BJ (cell line): Measurements from ENCODE around the gene THEM4. TPM values are rescaled to one million over a fixed set of nuclear protein-coding genes. Genes with fewer than 3 reads are reported as not detected.

Experiments used
- CTCF ChIA-PET: fragments of 350-600 bp; formaldehyde crosslinking; extraction: SDS; loops from one replicate; lab custom pipeline; 2021; ENCODE audit warnings: antibody characterized with exemption, inconsistent platforms; lab: Yijun Ruan, JAX
- POLR2A ChIA-PET: fragments of 300-600 bp; sonication (Branson Sonifier 250); formaldehyde crosslinking; extraction: SDS; loops from one replicate; lab custom pipeline; 2021; ENCODE audit warnings: antibody characterized with exemption; lab: Charles Lee
- DNase-seq: peaks from one replicate; pipeline ENCODE4 v3.0.0-alpha.2; 2011; ENCODE audit warnings: low read depth
- H3K27me3 ChIP-seq: 2 replicates; pipeline ENCODE4 v1.6.0; 2011; ENCODE audit warnings: low read length; ENCODE audit not compliant: control insufficient read depth, insufficient read depth
- H3K36me3 ChIP-seq: 2 replicates; pipeline ENCODE4 v1.5.1; 2011; ENCODE audit warnings: low read length; ENCODE audit not compliant: control insufficient read depth, insufficient read depth
- H3K4me3 ChIP-seq: 2 replicates; pipeline ENCODE4 v1.5.1; 2011; ENCODE audit warnings: low read depth, mild to moderate bottlenecking, control low read depth, low read length
- CTCF ChIP-seq: IDR thresholded peaks from 2 replicates; pipeline ENCODE4 v1.5.1; 2011; ENCODE audit warnings: low read depth, mild to moderate bottlenecking, control low read depth, inconsistent platforms, low read length, moderate library complexity; ENCODE audit not compliant: insufficient read depth
- polyA plus RNA-seq: library from polyadenylated mRNA; depleted of rRNA; stranded (reverse); fragments of >200 nt; gene quantifications from 2 replicates; pipeline ENCODE4 v1.2.3, GENCODE V29; 2011

THEM4 gene
- polyA plus RNA-seq, 1 experiment = 11.7 TPM

- Histone ChIP-seq H3K27me3 (peaks cover 22% of the 10 kb centered on the region), H3K36me3 (no peaks in the 10 kb centered on the region), H3K4me3 (no peak overlapping the region)
- no peak for DNase-seq
- ChIA-PET CTCF (interaction anchor here (1.0 kb wide), 2 partner anchors 16 to 38 kb away, joined by 3 to 4 read pairs; no protein-coding TSS in a partner anchor), POLR2A (no interaction called here)
- TF ChIP-seq CTCF = no peak
These were observed 61.3 kb downstream of the THEM4 start for GRCh38 chr1:151847867-151848596.

- H3K27me3 ChIP-seq = peaks cover 18% of the 10 kb centered on the region
- H3K36me3 ChIP-seq = no peaks in the 10 kb centered on the region
- no peak for TF ChIP-seq CTCF
- DNase-seq = no peak
- CTCF ChIA-PET = interaction anchor here (1.0 kb wide), 2 partner anchors 9 to 11 kb away, joined by 3 to 4 read pairs; no protein-coding TSS in a partner anchor
- POLR2A ChIA-PET = no interaction called here
- H3K4me3 ChIP-seq = no peak overlapping the region
These were observed 62.5 kb downstream of the THEM4 start for GRCh38 chr1:151846686-151847237.

- Histone ChIP-seq H3K4me3 (no peak overlapping the region), H3K27me3 (peaks cover 16% of the 10 kb centered on the region), H3K36me3 (no peaks in the 10 kb centered on the region)
- 0 out of 2 replicates have a peak, but pooled peaks have one; percentile 4 for TF ChIP-seq CTCF
- DNase-seq = no peak
- CTCF ChIA-PET = interaction anchor here (1.0 kb wide), 2 partner anchors 10 kb away, joined by 3 to 4 read pairs; no protein-coding TSS in a partner anchor
- POLR2A ChIA-PET = no interaction called here
These were observed 63.2 kb downstream of the THEM4 start for GRCh38 chr1:151846062-151846568.

- TF ChIP-seq CTCF = no peak
- DNase-seq = no peak
- Histone ChIP-seq H3K4me3 (no peak overlapping the region), H3K27me3 (peaks cover 19% of the 10 kb centered on the region), H3K36me3 (no peaks in the 10 kb centered on the region)
- POLR2A ChIA-PET = no interaction called here
- CTCF ChIA-PET = interaction anchor here (1.1 kb wide), 1 partner anchor 12 kb away, joined by 3 read pairs; the partner anchor contains the start of gene RORC
These were observed 65.9 kb downstream of the THEM4 start for GRCh38 chr1:151843398-151843797.

- Histone ChIP-seq H3K27me3 (peaks cover 27% of the 10 kb centered on the region), H3K36me3 (no peaks in the 10 kb centered on the region), H3K4me3 (no peak overlapping the region)
- ChIA-PET POLR2A (no interaction called here), CTCF (no interaction called here)
- no peak for TF ChIP-seq CTCF
- DNase-seq = no peak
These were observed 68.2 kb downstream of the THEM4 start for GRCh38 chr1:151841141-151841540.
